Renal pelvis (tissue), 4 donors: ENCODE data around the gene MIOX. TPM values are rescaled to one million over a fixed set of nuclear protein-coding genes. Genes with fewer than 3 reads are reported as not detected.

ENCODE experiments used
- DNase-seq: peaks from one replicate; pipeline ENCODE4 v3.0.0-alpha.2; 2013
- polyA plus RNA-seq, 3 donors: library from polyadenylated mRNA; unstranded; fragments of 120-200 nt; gene quantifications; one replicate each; pipeline ENCODE4 v1.2.1, GENCODE V29; 2013; ENCODE audit not compliant: insufficient read length in 3 of 3

MIOX gene
- polyA plus RNA-seq, 3 donors: 3.3 to 6.6 (median 4.2) TPM

DNA sequence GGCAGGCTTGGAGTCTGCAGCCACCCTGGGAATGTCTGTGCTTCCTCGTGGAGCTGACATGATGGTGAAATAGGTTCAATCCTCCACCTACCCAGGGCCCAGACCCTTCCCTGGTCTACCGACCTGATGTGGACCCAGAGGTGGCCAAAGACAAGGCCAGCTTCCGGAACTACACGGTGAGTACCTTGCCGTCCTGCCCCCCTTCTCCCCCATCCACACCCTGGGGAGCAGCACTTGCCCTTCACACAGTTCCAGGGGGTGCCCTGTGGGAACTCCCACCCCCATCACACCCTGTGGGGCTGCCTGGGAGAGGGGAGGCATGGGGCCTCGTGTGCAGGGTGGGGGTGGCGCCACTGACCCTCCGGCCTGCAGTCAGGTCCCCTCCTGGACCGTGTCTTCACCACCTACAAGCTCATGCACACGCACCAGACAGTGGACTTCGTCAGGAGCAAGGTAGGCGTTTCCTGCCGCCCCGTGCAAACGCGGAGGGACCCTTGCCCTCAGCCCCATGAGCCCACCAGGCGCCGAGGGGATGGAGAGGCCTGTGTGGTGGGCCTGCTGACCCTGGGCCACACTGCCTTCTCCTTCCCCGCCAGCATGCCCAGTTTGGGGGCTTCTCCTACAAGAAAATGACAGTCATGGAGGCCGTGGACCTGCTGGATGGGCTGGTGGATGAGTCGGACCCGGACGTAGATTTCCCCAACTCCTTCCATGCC is 789 bp downstream of the MIOX start:
- no peak for DNase-seq

- DNase-seq: no peak
Observed at GRCh38 chr22:50488006-50488677, 1.5 kb downstream of the MIOX start.

DNA sequence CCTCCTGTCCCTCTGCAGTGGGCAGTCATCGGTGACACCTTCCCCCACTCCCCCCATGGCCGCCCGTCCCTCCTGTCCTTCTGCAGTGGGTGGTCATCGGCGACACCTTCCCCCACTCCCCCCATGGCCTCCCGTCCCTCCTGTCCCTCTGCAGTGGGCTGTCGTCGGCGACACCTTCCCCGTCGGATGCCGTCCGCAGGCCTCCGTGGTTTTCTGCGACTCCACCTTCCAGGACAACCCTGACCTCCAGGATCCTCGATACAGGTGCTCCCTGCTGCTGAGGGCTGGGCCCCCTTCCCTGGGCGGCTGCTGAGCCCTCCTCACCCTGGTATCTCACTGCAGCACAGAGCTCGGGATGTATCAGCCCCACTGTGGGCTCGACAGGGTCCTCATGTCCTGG is 2.2 kb downstream of the MIOX start:
- no peak for DNase-seq

GRCh38 chr22:50489363-50490243 is 2.9 kb downstream of the MIOX start:
- no peak for DNase-seq

DNA sequence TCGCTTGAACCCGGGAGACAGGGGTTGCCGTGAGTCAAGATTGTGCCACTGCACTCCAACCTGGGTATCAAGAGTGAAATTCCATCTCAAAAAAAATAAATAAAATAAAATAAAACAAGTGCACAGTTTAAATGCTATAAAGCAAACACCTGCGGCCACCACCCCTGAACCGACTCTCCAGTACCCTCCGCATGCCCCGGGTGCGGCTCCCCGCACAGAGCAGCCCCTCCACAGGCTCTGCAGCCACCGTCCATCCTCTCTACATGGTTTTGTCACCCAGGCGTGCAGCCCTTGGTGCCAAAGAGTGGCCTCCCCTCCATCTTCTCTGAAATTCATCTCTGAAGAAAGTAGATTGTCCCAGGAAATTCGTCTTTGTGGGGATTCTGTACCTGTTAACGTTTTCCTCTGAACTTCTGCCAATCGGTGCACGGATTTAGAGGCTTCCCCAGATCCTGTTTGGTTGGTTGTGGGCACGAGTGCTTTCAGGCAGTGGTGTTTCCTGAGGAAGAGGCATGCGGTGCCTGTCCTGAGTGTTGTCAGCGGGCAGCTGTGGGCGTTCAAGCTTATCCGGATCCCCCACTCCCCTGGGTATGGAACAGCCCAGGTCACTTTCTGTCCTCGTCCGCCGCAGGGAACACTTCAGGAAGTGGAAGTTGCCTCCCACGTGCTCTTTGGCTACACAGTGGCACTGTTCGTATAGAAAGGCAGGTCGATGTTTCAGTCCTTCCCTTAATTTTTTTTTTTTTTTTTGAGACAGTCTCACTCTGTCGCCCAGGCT is 4.1 kb downstream of the MIOX start:
- no peak for DNase-seq

- DNase-seq: no peak
Observed at GRCh38 chr22:50497093-50497492, 10.4 kb downstream of the MIOX start.

DNA sequence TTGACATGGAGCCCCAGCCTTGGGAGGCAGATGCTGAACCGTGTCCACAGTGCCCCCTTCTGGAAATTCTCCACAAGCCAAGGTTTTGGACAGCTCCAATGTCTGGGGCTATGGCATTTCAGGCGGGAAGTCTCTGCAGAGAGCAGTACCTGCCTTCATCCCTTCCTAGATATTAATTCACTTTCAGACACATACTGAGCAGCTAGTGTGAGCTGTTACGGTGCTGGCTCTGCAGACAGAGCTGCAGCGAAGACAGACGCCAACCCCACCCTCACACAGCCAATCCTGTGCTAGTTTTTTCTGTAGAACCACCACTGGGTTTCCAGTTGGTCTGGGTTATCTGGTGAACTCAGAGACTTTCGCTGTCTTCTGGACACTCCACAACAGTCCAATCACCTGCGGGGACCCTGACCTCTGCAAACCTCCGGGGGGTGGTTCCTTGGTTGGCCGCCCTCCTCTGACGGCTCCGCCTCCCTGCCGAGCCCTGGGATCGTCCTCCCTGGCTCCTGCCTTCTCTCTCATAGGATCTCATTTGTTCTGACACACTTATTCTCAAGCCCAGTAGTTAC is 11.7 kb downstream of the MIOX start:
- DNase-seq: no peak

GRCh38 chr22:50500452-50500851 is 13.8 kb downstream of the MIOX start:
- DNase-seq: no peak

GRCh38 chr22:50502096-50502495 is 15.4 kb downstream of the MIOX start:
- DNase-seq: no peak

DNA sequence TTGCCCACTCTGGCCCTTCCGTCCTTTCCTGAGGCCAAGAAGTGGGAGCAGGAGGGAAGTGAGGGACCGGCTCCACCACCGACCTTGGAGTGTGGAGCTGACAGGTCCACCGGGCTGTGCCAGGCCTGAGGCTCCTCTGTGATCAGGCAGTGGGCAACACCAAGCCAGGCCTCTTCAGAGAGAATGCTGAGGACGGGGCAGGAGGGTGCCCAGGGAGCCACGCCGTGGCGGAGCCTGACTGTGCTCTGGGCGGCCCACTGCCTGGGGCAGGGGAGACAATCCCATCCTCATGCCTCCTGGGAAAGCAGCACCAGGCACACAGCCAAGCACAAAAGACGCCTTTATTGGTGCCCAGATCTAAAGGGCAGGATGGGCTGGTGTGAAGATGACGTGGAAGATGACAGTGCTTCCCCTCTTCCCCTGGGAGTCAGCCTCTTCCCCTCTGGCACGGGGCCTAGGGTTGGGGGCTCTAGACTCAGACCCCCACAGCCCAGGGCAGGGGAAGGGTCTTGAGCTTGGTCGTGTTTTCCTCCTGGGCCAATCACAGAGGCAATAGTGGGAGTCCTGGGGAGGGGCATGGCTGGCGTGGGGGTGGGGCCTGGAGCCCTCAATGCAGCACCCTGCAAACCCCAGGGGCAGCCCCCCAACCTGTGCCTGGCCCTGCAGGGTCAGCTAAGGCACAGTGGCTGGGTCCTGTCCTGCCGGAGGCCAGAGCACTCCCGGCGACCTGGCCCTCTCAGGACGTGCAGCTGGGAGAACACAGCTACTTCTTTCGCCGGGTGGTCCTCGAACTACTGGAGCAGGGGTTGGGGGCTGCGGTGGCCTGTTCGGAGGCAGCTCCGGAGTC is 16.2 kb downstream of the MIOX start:
- no peak for DNase-seq

DNA sequence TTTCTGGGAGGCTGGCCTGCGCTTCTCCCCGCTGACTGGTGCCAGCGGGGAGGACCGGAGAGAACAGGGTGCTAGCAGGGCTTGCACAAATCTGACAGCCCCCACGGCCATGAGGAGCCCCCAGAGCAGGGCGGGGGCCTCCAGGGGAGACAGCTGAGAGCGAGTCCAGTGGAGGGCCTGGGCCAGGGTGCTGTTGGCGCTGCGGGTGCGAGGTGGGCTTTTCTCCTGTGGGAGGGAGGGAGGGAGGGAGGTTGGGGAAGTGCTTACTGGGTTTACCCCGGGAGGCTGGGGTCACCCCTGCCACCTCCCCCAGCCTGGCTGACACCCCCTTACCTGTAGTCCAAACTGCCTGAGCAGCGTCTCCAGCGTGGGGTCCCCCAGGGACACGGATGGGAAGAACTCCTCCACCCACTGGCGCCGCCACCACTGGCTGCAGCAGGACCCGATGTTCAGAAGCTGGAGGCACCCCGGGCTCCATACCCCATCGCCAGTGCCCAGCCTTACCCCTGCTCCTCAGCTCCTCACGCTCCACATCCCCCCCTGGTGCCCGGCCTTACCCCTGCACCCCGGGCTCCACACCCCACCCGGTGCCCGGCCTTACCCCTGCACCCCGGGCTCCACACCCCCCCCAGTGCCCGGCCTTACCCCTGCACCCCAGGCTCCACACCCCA is 17.0 kb downstream of the MIOX start:
- DNase-seq: no peak

- DNase-seq: no peak
Observed at GRCh38 chr22:50504369-50505211, 17.9 kb downstream of the MIOX start.

DNA sequence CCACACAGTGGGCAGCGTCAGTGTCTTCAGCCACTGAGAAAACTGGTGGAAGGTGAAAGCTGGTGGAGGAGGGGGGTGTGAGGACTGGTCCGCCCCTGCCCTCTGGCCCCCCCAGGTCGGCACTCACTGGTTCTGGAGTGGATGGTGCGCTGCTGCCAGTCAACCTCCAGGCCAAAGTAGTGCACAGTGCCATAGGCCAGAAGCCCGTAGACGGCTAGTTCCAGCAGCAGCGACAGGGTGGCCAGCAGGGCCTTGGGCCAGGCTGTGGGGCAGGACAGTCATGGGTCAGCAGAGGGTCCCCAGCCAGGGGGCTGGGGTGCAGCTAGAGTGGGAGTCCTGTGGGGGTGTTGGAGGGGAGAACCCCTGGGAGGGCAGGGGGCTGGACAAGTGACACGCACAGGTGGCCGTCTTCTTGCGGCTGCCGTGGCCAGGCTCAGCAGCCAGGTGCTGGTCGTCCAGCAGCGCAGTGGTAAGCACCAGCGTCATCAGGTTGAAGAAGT is 18.7 kb downstream of the MIOX start:
- no peak for DNase-seq

DNA sequence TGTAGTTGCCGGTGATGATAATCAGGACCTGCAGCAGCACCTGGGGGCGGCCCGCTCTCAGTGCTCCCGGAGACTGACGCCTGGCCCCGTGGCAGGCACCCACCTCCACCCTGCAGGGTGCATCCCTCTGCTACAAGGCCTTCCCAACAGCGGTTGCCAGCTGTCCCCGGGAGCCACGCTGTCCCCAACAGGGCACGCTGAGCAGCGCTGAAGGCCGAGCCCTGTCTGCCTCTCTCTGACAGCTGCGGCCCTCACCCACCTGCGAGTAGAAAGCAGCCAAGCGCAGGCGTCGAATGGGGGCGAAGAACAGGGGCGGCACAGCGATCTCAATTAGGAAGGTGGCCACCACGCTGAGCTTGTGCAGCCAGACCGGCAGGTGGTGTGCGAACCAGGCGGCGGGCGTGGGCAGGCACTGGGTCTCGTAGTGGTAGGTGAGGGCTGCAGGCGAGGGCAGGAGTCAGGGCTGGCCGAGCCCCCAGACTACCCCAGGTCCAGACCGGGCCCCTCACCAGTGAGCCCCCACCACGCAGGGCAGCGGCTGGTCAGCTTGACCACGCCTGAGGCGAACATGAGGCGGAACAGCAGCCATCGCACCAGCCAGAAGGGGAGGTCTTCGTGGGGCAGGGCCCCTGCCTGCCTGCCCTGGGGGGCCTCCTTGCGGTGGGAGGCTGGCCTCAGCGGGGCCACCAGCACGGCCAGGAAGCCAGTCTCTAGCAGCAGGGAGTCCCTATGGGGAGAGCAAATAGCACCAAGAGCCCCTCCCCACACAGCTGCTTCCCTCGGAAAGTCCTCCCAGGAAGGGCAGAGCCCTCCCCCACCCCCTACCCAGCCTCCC is 19.3 kb downstream of the MIOX start:
- DNase-seq: no peak

GRCh38 chr22:50506611-50507420 is 20.2 kb downstream of the MIOX start:
- DNase-seq: no peak

DNA sequence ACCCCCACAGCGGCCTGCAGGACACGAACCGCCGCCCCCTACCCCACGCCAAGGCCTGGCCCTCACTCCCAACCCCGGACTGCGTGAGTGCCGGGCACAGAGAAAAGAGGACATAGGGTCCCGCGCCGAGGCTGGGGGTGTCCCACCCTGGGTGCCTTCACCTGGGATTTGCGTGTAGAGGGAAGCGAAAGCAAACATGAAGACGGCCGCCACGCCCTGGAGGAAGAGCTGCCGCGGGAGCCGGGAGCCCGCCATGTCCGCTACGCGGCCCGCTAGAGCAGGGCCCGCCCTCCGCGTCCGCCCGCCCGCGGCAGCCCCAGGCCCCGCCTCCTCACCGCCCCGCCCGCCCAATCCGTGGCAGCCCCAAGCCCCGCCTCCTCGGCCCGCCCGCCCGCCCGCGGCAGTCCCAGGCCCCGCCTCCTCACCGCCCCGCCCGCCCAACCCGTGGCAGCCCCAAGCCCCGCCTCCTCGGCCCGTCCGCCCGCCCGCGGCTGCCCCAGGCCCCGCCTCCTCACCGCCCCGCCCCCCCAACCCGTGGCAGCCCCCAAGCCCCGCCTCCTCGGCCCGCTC is 20.8 kb downstream of the MIOX start, which contains the start of gene LMF2:
Gene LMF2, minus strand, starts transcription at position 282 of the 570 bp plus-strand sequence. Its CDS starts 27 bp downstream, at position 255.
- no peak for DNase-seq
